Neural progenitor cell (in vitro differentiated cells): Measurements from ENCODE around the gene NBAS.

Source experiments
- CTCF ChIP-seq: fragments of 200-600 bp; sonication (generic); IDR thresholded peaks from 2 replicates; pipeline ENCODE4 v1.5.1; 2017; ENCODE audit warnings: antibody characterized with exemption, mild to moderate bottlenecking
- EZH2 ChIP-seq: fragments of 200-600 bp; sonication (generic); IDR thresholded peaks from 2 replicates; pipeline ENCODE4 v1.6.1; 2017; ENCODE audit warnings: antibody characterized with exemption, mild to moderate bottlenecking, moderate library complexity

DNA sequence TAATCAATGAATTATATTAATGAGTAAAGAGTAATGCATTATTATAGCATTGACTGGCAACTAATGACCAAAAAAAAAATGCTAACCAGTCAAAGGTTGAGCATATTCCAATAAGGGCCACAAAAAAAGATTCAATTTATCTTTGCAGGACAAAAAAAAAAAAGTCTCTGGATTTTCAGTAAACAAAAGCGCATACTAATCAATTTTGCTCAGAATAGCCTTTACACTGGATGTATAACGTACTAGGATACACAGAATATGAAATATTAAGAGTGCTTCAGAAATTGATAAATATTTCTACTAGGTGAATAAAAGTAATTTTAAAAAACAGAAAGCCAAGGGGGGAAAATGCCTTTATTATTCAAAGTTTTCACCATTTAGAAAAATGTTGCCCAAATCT, 74.4 kb downstream of the NBAS start:
- TF ChIP-seq CTCF: no peak
- no peak for TF ChIP-seq EZH2
